GM12878 (cell line): Measurements from ENCODE around the gene EIF4E. TPM values are rescaled to one million over a fixed set of nuclear protein-coding genes. Genes with fewer than 3 reads are reported as not detected.

Source experiments
- ATAC-seq: fragments of 200-7000 bp; cut with Tn5 transposase; 3 replicates; pipeline ENCODE4 v1.9.1; 2020; ENCODE audit warnings: mild to moderate bottlenecking, moderate library complexity
- BruUV-seq: library from RNA; stranded (reverse); fragments of 400-500 nt; replicated peaks from 2 replicates; lab custom pipeline; 2021; lab: Mats Ljungman, UMichigan
- CTCF ChIA-PET: fragments of 300-600 bp; sonication (Branson Sonifier 250); formaldehyde crosslinking; extraction: SDS; loops from one replicate; lab custom pipeline; 2021; ENCODE audit warnings: inconsistent platforms; lab: Yijun Ruan, JAX
- POLR2A ChIA-PET: fragments of 350-600 bp; formaldehyde crosslinking; extraction: SDS; loops from one replicate; lab custom pipeline; 2021; ENCODE audit warnings: inconsistent platforms; lab: Charles Lee
- RAD21 ChIA-PET: fragments of 300-600 bp; sonication (Branson Sonifier 250); formaldehyde crosslinking; loops from one replicate; lab custom pipeline; 2023; ENCODE audit warnings: antibody characterized with exemption; ENCODE audit not compliant: unreplicated experiment; lab: Charles Lee
- SMC1A ChIA-PET: fragments of 300-600 bp; sonication (Branson Sonifier 250); formaldehyde crosslinking; loops from one replicate; lab custom pipeline; 2023; ENCODE audit not compliant: unreplicated experiment, uncharacterized antibody; lab: Charles Lee
- DNase-seq: peaks from one replicate; pipeline ENCODE4 v3.0.0-alpha.2; 2011; ENCODE audit warnings: low read depth, low spot score
- FAIRE-seq: peaks from 3 replicates; lab custom pipeline; 2011; peaks lifted over from hg19 to GRCh38; lab: Jason Lieb, UNC
- H2AFZ ChIP-seq: 2 replicates; pipeline ENCODE4 v1.6.0; 2011; ENCODE audit warnings: low read depth, low read length, control low read depth; ENCODE audit not compliant: control insufficient read depth
- H3K27ac ChIP-seq: 2 replicates; pipeline ENCODE4 v1.5.1; 2011; ENCODE audit warnings: control low read depth; ENCODE audit not compliant: control insufficient read depth, insufficient read depth
- H3K27me3 ChIP-seq, 2 experiments: replicated peaks in 1 of 2; 2 replicates each; pipeline versions ENCODE4 v1.6.0 to v1.6.1; 2011; ENCODE audit warnings: low read length in 1 of 2; ENCODE audit not compliant: control insufficient read depth in 2 of 2, insufficient read depth in 2 of 2
- H3K36me3 ChIP-seq, 2 experiments: 2 replicates each; pipeline ENCODE4 v1.5.1; 2011; ENCODE audit warnings: low read length in 1 of 2; ENCODE audit not compliant: control insufficient read depth in 2 of 2, insufficient read depth in 2 of 2
- H3K4me1 ChIP-seq: 2 replicates; pipeline ENCODE4 v1.6.1; 2011; ENCODE audit warnings: mild to moderate bottlenecking, low read length, moderate library complexity, mixed read lengths; ENCODE audit not compliant: control insufficient read depth, insufficient read depth
- H3K4me2 ChIP-seq: 2 replicates; pipeline ENCODE4 v1.6.0; 2011; ENCODE audit warnings: control low read depth; ENCODE audit not compliant: control insufficient read depth, insufficient read depth
- H3K4me3 ChIP-seq: fragments of 200-600 bp; sonication (generic); 2 replicates; pipeline ENCODE4 v1.5.1; 2016
- H3K79me2 ChIP-seq: 2 replicates; pipeline ENCODE4 v1.6.0; 2011; ENCODE audit warnings: low read length; ENCODE audit not compliant: control insufficient read depth, insufficient read depth
- H3K9ac ChIP-seq: 2 replicates; pipeline ENCODE4 v1.8.0; 2011; ENCODE audit warnings: low read length, control low read depth, mixed read lengths; ENCODE audit not compliant: control insufficient read depth, insufficient read depth
- H3K9me3 ChIP-seq: replicated peaks from 3 replicates; pipeline ENCODE4 v1.5.1; 2011; ENCODE audit warnings: mild to moderate bottlenecking, low read length; ENCODE audit not compliant: control insufficient read depth, insufficient read depth
- H4K20me1 ChIP-seq: 2 replicates; pipeline ENCODE4 v1.6.0; 2011; ENCODE audit not compliant: control insufficient read depth, insufficient read depth
- BCLAF1 ChIP-seq: fragments of 450-650 bp; IDR thresholded peaks from 2 replicates; pipeline ENCODE4 v1.6.1; 2017; ENCODE audit warnings: antibody characterized with exemption, mild to moderate bottlenecking, moderate library complexity
- IRF4 ChIP-seq: IDR thresholded peaks from 2 replicates; pipeline ENCODE4 v1.6.1; 2011; ENCODE audit warnings: low read depth, low read length
- MEF2A ChIP-seq: IDR thresholded peaks from 2 replicates; pipeline ENCODE4 v1.6.1; 2011; ENCODE audit warnings: low read depth, mild to moderate bottlenecking, low read length, moderate library complexity; ENCODE audit not compliant: insufficient read depth
- NBN ChIP-seq: fragments of 450-650 bp; IDR thresholded peaks from 2 replicates; pipeline ENCODE4 v1.6.1; 2016
- POLR2AphosphoS2 ChIP-seq: IDR thresholded peaks from 2 replicates; pipeline ENCODE4 v1.6.1; 2011; ENCODE audit warnings: low read depth, mild to moderate bottlenecking, low read length, improper control_type of control experiment, moderate library complexity
- RAD51 ChIP-seq: fragments of 450-650 bp; IDR thresholded peaks from 2 replicates; pipeline ENCODE4 v1.6.1; 2016; ENCODE audit warnings: moderate library complexity, mild to moderate bottlenecking, inconsistent platforms
- RB1 ChIP-seq: fragments of 450-650 bp; formaldehyde crosslinking; IDR thresholded peaks from 2 replicates; pipeline ENCODE4 v1.6.1; 2017; ENCODE audit warnings: mild to moderate bottlenecking, borderline replicate concordance
- RCOR1 ChIP-seq: conservative IDR thresholded peaks from 2 replicates; pipeline ENCODE4 v1.6.1; 2012; ENCODE audit warnings: low read depth, low read length, improper control_type of control experiment
- RFX5 ChIP-seq: IDR thresholded peaks from 2 replicates; pipeline ENCODE4 v1.6.1; 2011; ENCODE audit warnings: low read depth, low read length, improper control_type of control experiment
- RUNX3 ChIP-seq: IDR thresholded peaks from 2 replicates; pipeline ENCODE4 v1.6.1; 2012; ENCODE audit warnings: low read length, inconsistent platforms
- SIX5 ChIP-seq: IDR thresholded peaks from 2 replicates; pipeline ENCODE4 v1.6.1; 2011; ENCODE audit warnings: mild to moderate bottlenecking, low read depth, low read length, moderate library complexity; ENCODE audit not compliant: severe bottlenecking
- SPI1 ChIP-seq: IDR thresholded peaks from 2 replicates; pipeline ENCODE4 v1.6.1; 2011; ENCODE audit warnings: low read depth, mild to moderate bottlenecking, low read length, moderate library complexity, borderline replicate concordance; ENCODE audit not compliant: insufficient read depth
- SRF ChIP-seq, 2 experiments: IDR thresholded peaks; 2 replicates each; pipeline ENCODE4 v1.6.1; 2011; ENCODE audit warnings: low read depth in 2 of 2, low read length in 2 of 2, mild to moderate bottlenecking in 1 of 2, moderate library complexity in 1 of 2
- WGBS: methylation state at CpG from one replicate; pipeline ENCODE4 v1.1.6; 2016; ENCODE audit warnings: low lambda C conversion rate; ENCODE audit not compliant: insufficient replicate concordance, insufficient coverage; ENCODE audit errors: missing lambda C conversion rate; 5-methylcytosine and 5-hydroxymethylcytosine counted together
- in situ Hi-C: fragments of 300-500 bp; cut with MboI; formaldehyde crosslinking; loops from 9 replicates; pipeline ENCODE4 v1.14.3; 2018; ENCODE audit warnings: mixed read lengths
- intact Hi-C: fragments of 100-400 bp; cut with micrococcal nuclease; formaldehyde crosslinking; loops from one replicate; pipeline ENCODE4 v1.14.2; 2022; ENCODE audit not compliant: unreplicated experiment
- polyA plus RNA-seq, 11 experiments: library from polyadenylated mRNA; depleted of rRNA in 4 of 11; unstranded in 6 of 11; stranded (reverse) in 5 of 11; fragments of >200 nt; fragmentation: Nextera tagmentation in 4 of 11; fragmentation: Illumina TruSeq in 1 of 11; extraction: Ambion mirVana in 4 of 11; extraction: Trizol in 1 of 11; gene quantifications; 1 replicate in 1 of 11; 2 replicates in 10 of 11; pipeline versions ENCODE4 v1.2.1 to v1.2.3, GENCODE V29; 2011 to 2016; ENCODE audit warnings: inconsistent platforms in 2 of 11, missing spikeins in 2 of 11, low read depth in 1 of 11
- total RNA-seq, 4 experiments: library from RNA; depleted of rRNA in 3 of 4; stranded (reverse); fragments of >200 nt in 3 of 4; fragmentation: Illumina TruSeq in 1 of 4; extraction: Trizol in 1 of 4; gene quantifications; 2 replicates each; pipeline versions ENCODE4 v1.2.1 to v1.2.3, GENCODE V29; 2013 to 2021
- TF ChIP-seq, protein P1 (sequence below): IDR thresholded peaks from 2 replicates; pipeline ENCODE4 v1.6.1; 2012; ENCODE audit warnings: low read length, inconsistent platforms

Gene EIF4E
- total and polyA plus RNA-seq, 10 of the 15 experiments (the other 5 are each of a cell fraction or from before 2014, with no cell fraction given), result 104 to 372 (median 163) TPM

- no peak for ATAC-seq
- RAD21 ChIA-PET, result interaction anchor here (1.7 to 2.4 kb wide), 2 partner anchors 49 to 110 kb away, joined by 5 to 6 read pairs; partner anchors contain the start of gene METAP1
- H3K27me3 ChIP-seq, result no peaks in the 10 kb centered on the region
- H3K9ac ChIP-seq, result no peak overlapping the region
- no peak overlapping the region for H3K4me3 ChIP-seq
- no peaks in the 10 kb centered on the region for H3K79me2 ChIP-seq
- no TSS peak for BruUV-seq
- no peak for FAIRE-seq
- H3K4me2 ChIP-seq, result no peak overlapping the region
- DNase-seq, result no peak
- no peaks in the 10 kb centered on the region for H3K36me3 ChIP-seq
- intact Hi-C loops, result no loop called here
- SMC1A ChIA-PET, result interaction anchor here (0.9 to 1.1 kb wide), 2 partner anchors 16 to 387 kb away, joined by 3 to 4 read pairs; no protein-coding TSS in a partner anchor
- POLR2A ChIA-PET, result no interaction called here
- TF ChIP-seq RAD51 (no peak), POLR2AphosphoS2 (no peak), RB1 (no peak)
- H4K20me1 ChIP-seq, result no peaks in the 10 kb centered on the region
- WGBS, result 69% methylated on average over 1 of the region's 1 CpG
- CTCF ChIA-PET, result no interaction called here
- no peak overlapping the region for H3K27ac ChIP-seq
- H2AFZ ChIP-seq, result no peak overlapping the region
- H3K9me3 ChIP-seq, result no peaks in the 10 kb centered on the region
- in situ Hi-C loops, result no loop called here
- H3K4me1 ChIP-seq, result no peaks in the 10 kb centered on the region
Measured at GRCh38 chr4:98946359-98946758, 17.4 kb upstream of the EIF4E start.

GRCh38 chr4:98945297-98945850 is 16.4 kb upstream of the EIF4E start:
- Histone ChIP-seq H3K9me3 (no peaks in the 10 kb centered on the region), H2AFZ (no peak overlapping the region), H3K9ac (no peak overlapping the region), H3K4me1 (no peaks in the 10 kb centered on the region), H3K27me3 (no peaks in the 10 kb centered on the region), H3K27ac (no peak overlapping the region), H3K36me3 (no peaks in the 10 kb centered on the region), H3K4me3 (peak overlapping the region; percentile 13; the same call in 1 of the 2 replicates), H3K79me2 (no peaks in the 10 kb centered on the region), H4K20me1 (no peaks in the 10 kb centered on the region), H3K4me2 (no peak overlapping the region)
- ATAC-seq, result peak; percentile 64
- in situ Hi-C loops (no loop called here), intact Hi-C loops (no loop called here)
- 22% methylated on average over 2 of the region's 2 CpGs for WGBS
- ChIA-PET SMC1A (interaction anchor here (1.1 kb wide), 1 partner anchor 15 kb away, joined by 4 read pairs; no protein-coding TSS in a partner anchor), RAD21 (interaction anchor here (1.7 to 2.4 kb wide), 2 partner anchors 50 to 111 kb away, joined by 5 to 6 read pairs; partner anchors contain the start of gene METAP1), POLR2A (no interaction called here), CTCF (no interaction called here)
- no peak for DNase-seq
- BruUV-seq, result no TSS peak
- FAIRE-seq, result no peak
- TF ChIP-seq MEF2A (peak; percentile 83), RCOR1 (no peak), BCLAF1 (no peak), NBN (no peak), SPI1 (no peak), SIX5 (no peak), RUNX3 (peak; percentile 48; the same call in 1 of the 2 replicates), SRF (IDR thresholded peaks at IDR 0.05; ENCODE audit: low read depth in 2 of 2, low read length in 2 of 2) (no peak), IRF4 (no peak), RFX5 (no peak)
- TF ChIP-seq, protein P1, sequence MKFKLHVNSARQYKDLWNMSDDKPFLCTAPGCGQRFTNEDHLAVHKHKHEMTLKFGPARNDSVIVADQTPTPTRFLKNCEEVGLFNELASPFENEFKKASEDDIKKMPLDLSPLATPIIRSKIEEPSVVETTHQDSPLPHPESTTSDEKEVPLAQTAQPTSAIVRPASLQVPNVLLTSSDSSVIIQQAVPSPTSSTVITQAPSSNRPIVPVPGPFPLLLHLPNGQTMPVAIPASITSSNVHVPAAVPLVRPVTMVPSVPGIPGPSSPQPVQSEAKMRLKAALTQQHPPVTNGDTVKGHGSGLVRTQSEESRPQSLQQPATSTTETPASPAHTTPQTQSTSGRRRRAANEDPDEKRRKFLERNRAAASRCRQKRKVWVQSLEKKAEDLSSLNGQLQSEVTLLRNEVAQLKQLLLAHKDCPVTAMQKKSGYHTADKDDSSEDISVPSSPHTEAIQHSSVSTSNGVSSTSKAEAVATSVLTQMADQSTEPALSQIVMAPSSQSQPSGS, result 0 out of 2 replicates have a peak, but pooled peaks have one; percentile 38
